Activated naive CD8-positive, alpha-beta T cell treated with anti-CD3 and anti-CD28 coated beads for 36 hours (primary cell): ENCODE measurements around the gene HSPD1. TPM values are rescaled to one million over a fixed set of nuclear protein-coding genes. Genes with fewer than 3 reads are reported as not detected.
"Not testable (repeated sequence)": the region's sequence is repeated elsewhere in the genome, so short reads cannot be mapped to it uniquely, and the experiment has no call there.

Source experiments
- DNase-seq: peaks from one replicate; pipeline ENCODE4 v3.0.0; 2021
- H3K27ac Mint-ChIP-seq: one replicate; pipeline ENCODE4 v1.8.0; 2022; ENCODE audit warnings: mild to moderate bottlenecking, moderate library complexity, mixed read lengths
- H3K27me3 Mint-ChIP-seq: one replicate; pipeline ENCODE4 v1.8.0; 2022; ENCODE audit warnings: mild to moderate bottlenecking, mixed read lengths
- H3K36me3 Mint-ChIP-seq: one replicate; pipeline ENCODE4 v1.8.0; 2021; ENCODE audit warnings: mild to moderate bottlenecking, mixed read lengths
- H3K4me1 Mint-ChIP-seq: one replicate; pipeline ENCODE4 v1.8.0; 2021; ENCODE audit warnings: mixed read lengths
- H3K4me3 Mint-ChIP-seq: one replicate; pipeline ENCODE4 v1.8.0; 2022; ENCODE audit warnings: mild to moderate bottlenecking, moderate library complexity, mixed read lengths
- H3K9me3 Mint-ChIP-seq: one replicate; pipeline ENCODE4 v1.8.0; 2022; ENCODE audit warnings: mixed read lengths
- total RNA-seq, 2 experiments: library from RNA; stranded (reverse); gene quantifications; one replicate each; pipeline ENCODE4 v1.2.3, GENCODE V29; 2021

Gene HSPD1
- total RNA-seq, 2 experiments from 2014 or later, result 1,356 to 1,376 TPM

- H3K9me3 Mint-ChIP-seq, result no peaks in the 10 kb centered on the region
- peak overlapping the region; percentile 93 for H3K27ac Mint-ChIP-seq
- H3K4me3 Mint-ChIP-seq, result peak overlapping the region; percentile 96
- peaks cover 60% of the 10 kb centered on the region for H3K36me3 Mint-ChIP-seq
- no peaks in the 10 kb centered on the region for H3K27me3 Mint-ChIP-seq
- H3K4me1 Mint-ChIP-seq, result peaks cover 25% of the 10 kb centered on the region
- no peak for DNase-seq
Measured at GRCh38 chr2:197502685-197503084, 3.0 kb upstream of the HSPD1 start.

GRCh38 chr2:197502201-197502600, 2.6 kb upstream of the HSPD1 start:
- H3K27me3 Mint-ChIP-seq, result no peaks in the 10 kb centered on the region
- peaks cover 65% of the 10 kb centered on the region for H3K36me3 Mint-ChIP-seq
- peaks cover 30% of the 10 kb centered on the region for H3K4me1 Mint-ChIP-seq
- H3K9me3 Mint-ChIP-seq, result no peaks in the 10 kb centered on the region
- H3K4me3 Mint-ChIP-seq, result peak overlapping the region; percentile 96
- no peak for DNase-seq
- peak overlapping the region; percentile 93 for H3K27ac Mint-ChIP-seq

- H3K4me3 Mint-ChIP-seq, result peak overlapping the region; percentile 96
- H3K27me3 Mint-ChIP-seq, result no peaks in the 10 kb centered on the region
- peaks cover 77% of the 10 kb centered on the region for H3K36me3 Mint-ChIP-seq
- peak overlapping the region; percentile 93 for H3K27ac Mint-ChIP-seq
- H3K4me1 Mint-ChIP-seq, result peaks cover 45% of the 10 kb centered on the region
- H3K9me3 Mint-ChIP-seq, result no peaks in the 10 kb centered on the region
- no peak for DNase-seq
Measured at GRCh38 chr2:197500503-197501131, 977 bp upstream of the HSPD1 start.

GRCh38 chr2:197498937-197499593, 575 bp downstream of the HSPD1 start:
- Mint-ChIP-seq H3K36me3 (peaks cover 83% of the 10 kb centered on the region), H3K4me1 (peaks cover 50% of the 10 kb centered on the region), H3K4me3 (peak overlapping the region; percentile 96), H3K9me3 (no peaks in the 10 kb centered on the region), H3K27me3 (no peaks in the 10 kb centered on the region), H3K27ac (peak overlapping the region; percentile 99)
- DNase-seq, result peak; percentile 61

GRCh38 chr2:197498235-197498936, 1.3 kb downstream of the HSPD1 start:
- H3K9me3 Mint-ChIP-seq, result no peaks in the 10 kb centered on the region
- H3K4me3 Mint-ChIP-seq, result peak overlapping the region; percentile 96
- peaks cover 45% of the 10 kb centered on the region for H3K4me1 Mint-ChIP-seq
- no peak for DNase-seq
- no peaks in the 10 kb centered on the region for H3K27me3 Mint-ChIP-seq
- peak overlapping the region; percentile 99 for H3K27ac Mint-ChIP-seq
- peaks cover 80% of the 10 kb centered on the region for H3K36me3 Mint-ChIP-seq

- H3K4me3 Mint-ChIP-seq, result peak overlapping the region; percentile 96
- peaks cover 80% of the 10 kb centered on the region for H3K36me3 Mint-ChIP-seq
- no peaks in the 10 kb centered on the region for H3K27me3 Mint-ChIP-seq
- DNase-seq, result no peak
- H3K4me1 Mint-ChIP-seq, result peaks cover 42% of the 10 kb centered on the region
- H3K27ac Mint-ChIP-seq, result peak overlapping the region; percentile 99
- no peaks in the 10 kb centered on the region for H3K9me3 Mint-ChIP-seq
Measured at GRCh38 chr2:197497326-197497725, 2.3 kb downstream of the HSPD1 start.

- no peak for DNase-seq
- no peaks in the 10 kb centered on the region for H3K27me3 Mint-ChIP-seq
- H3K4me3 Mint-ChIP-seq, result peak overlapping the region; percentile 96
- H3K4me1 Mint-ChIP-seq, result peaks cover 39% of the 10 kb centered on the region
- H3K27ac Mint-ChIP-seq, result peak overlapping the region; percentile 99
- H3K36me3 Mint-ChIP-seq, result peaks cover 77% of the 10 kb centered on the region
- no peaks in the 10 kb centered on the region for H3K9me3 Mint-ChIP-seq
Measured at GRCh38 chr2:197496695-197497094, 2.9 kb downstream of the HSPD1 start.

GRCh38 chr2:197495433-197496134, 4.1 kb downstream of the HSPD1 start:
- peak overlapping the region; percentile 96 for H3K4me3 Mint-ChIP-seq
- H3K9me3 Mint-ChIP-seq, result no peaks in the 10 kb centered on the region
- H3K4me1 Mint-ChIP-seq, result peaks cover 44% of the 10 kb centered on the region
- no peaks in the 10 kb centered on the region for H3K27me3 Mint-ChIP-seq
- no peak for DNase-seq
- H3K27ac Mint-ChIP-seq, result peak overlapping the region; percentile 99
- peaks cover 75% of the 10 kb centered on the region for H3K36me3 Mint-ChIP-seq

- peaks cover 87% of the 10 kb centered on the region for H3K36me3 Mint-ChIP-seq
- no peak for DNase-seq
- H3K27ac Mint-ChIP-seq, result no peak overlapping the region
- H3K4me1 Mint-ChIP-seq, result peaks cover 21% of the 10 kb centered on the region
- H3K9me3 Mint-ChIP-seq, result peaks cover 16% of the 10 kb centered on the region
- H3K27me3 Mint-ChIP-seq, result no peaks in the 10 kb centered on the region
- no peak overlapping the region for H3K4me3 Mint-ChIP-seq
Measured at GRCh38 chr2:197487385-197487784, 12.3 kb downstream of the HSPD1 start.

- Mint-ChIP-seq H3K4me3 (no peak overlapping the region), H3K4me1 (peaks cover 18% of the 10 kb centered on the region), H3K36me3 (peaks cover 83% of the 10 kb centered on the region), H3K9me3 (peaks cover 19% of the 10 kb centered on the region), H3K27me3 (no peaks in the 10 kb centered on the region), H3K27ac (peak overlapping the region; percentile 66)
- DNase-seq, result no peak
Measured at GRCh38 chr2:197486175-197486574, 13.5 kb downstream of the HSPD1 start.

GRCh38 chr2:197484248-197484647, 15.4 kb downstream of the HSPD1 start:
- not testable (repeated sequence) for H3K4me3 Mint-ChIP-seq, H3K27me3 Mint-ChIP-seq, H3K4me1 Mint-ChIP-seq, DNase-seq
- Mint-ChIP-seq H3K36me3 (peaks cover 80% of the 10 kb centered on the region), H3K9me3 (peaks cover 19% of the 10 kb centered on the region), H3K27ac (peak overlapping the region; percentile 25)

GRCh38 chr2:197480165-197481036, 19.2 kb downstream of the HSPD1 start:
- no peak overlapping the region for H3K4me3 Mint-ChIP-seq
- H3K36me3 Mint-ChIP-seq, result peaks cover 57% of the 10 kb centered on the region
- no peak for DNase-seq
- H3K9me3 Mint-ChIP-seq, result peaks cover 13% of the 10 kb centered on the region
- peaks cover 1% of the 10 kb centered on the region for H3K4me1 Mint-ChIP-seq
- no peak overlapping the region for H3K27ac Mint-ChIP-seq
- H3K27me3 Mint-ChIP-seq, result no peaks in the 10 kb centered on the region

- peaks cover 35% of the 10 kb centered on the region for H3K36me3 Mint-ChIP-seq
- H3K4me1 Mint-ChIP-seq, result no peaks in the 10 kb centered on the region
- H3K27me3 Mint-ChIP-seq, result no peaks in the 10 kb centered on the region
- no peak overlapping the region for H3K4me3 Mint-ChIP-seq
- DNase-seq, result no peak
- H3K27ac Mint-ChIP-seq, result no peak overlapping the region
- peaks cover 2% of the 10 kb centered on the region for H3K9me3 Mint-ChIP-seq
Measured at GRCh38 chr2:197477797-197478196, 21.8 kb downstream of the HSPD1 start.

- no peaks in the 10 kb centered on the region for H3K4me1 Mint-ChIP-seq
- H3K9me3 Mint-ChIP-seq, result no peaks in the 10 kb centered on the region
- H3K36me3 Mint-ChIP-seq, result peaks cover 14% of the 10 kb centered on the region
- no peaks in the 10 kb centered on the region for H3K27me3 Mint-ChIP-seq
- no peak overlapping the region for H3K27ac Mint-ChIP-seq
- no peak for DNase-seq
- H3K4me3 Mint-ChIP-seq, result no peak overlapping the region
Measured at GRCh38 chr2:197472166-197472565, 27.5 kb downstream of the HSPD1 start.
